Sigmoid colon (tissue), 7 donors: ENCODE results near the gene PYGM. TPM values are rescaled to one million over a fixed set of nuclear protein-coding genes. Genes with fewer than 3 reads are reported as not detected.

Source experiments
- DNase-seq: peaks from one replicate; pipeline ENCODE4 v3.0.0-alpha.2; 2019
- H3K27ac ChIP-seq, 4 donors: fragments of 200-600 bp; sonication (generic); one replicate each; pipeline ENCODE4 v1.5.1; 2016 to 2019; ENCODE audit warnings: mild to moderate bottlenecking in 1 of 4
- H3K27me3 ChIP-seq, 3 donors: fragments of 200-600 bp; sonication (generic); one replicate each; pipeline ENCODE4 v1.5.1; 2019; ENCODE audit warnings: mild to moderate bottlenecking in 1 of 3
- H3K36me3 ChIP-seq, 4 donors: fragments of 200-600 bp; sonication (generic); one replicate each; pipeline ENCODE4 v1.5.1; 2016 to 2019
- H3K4me1 ChIP-seq, 4 donors: fragments of 200-600 bp; sonication (generic); one replicate each; pipeline ENCODE4 v1.5.1; 2017 to 2019
- H3K4me3 ChIP-seq, 4 donors: fragments of 200-600 bp; sonication (generic); one replicate each; pipeline ENCODE4 v1.5.1; 2017 to 2019; ENCODE audit warnings: mild to moderate bottlenecking in 2 of 4, moderate library complexity in 1 of 4
- H3K9me3 ChIP-seq, 4 donors: fragments of 200-600 bp in 3 of 4; sonication (generic) in 3 of 4; one replicate each; pipeline versions ENCODE4 v1.5.1 to v1.6.1; 2013 to 2019
- CTCF ChIP-seq, 4 experiments: fragments of 450-650 bp in 3 of 4; fragments of 200-600 bp in 1 of 4; IDR thresholded peaks; one replicate each; pipeline ENCODE4 v1.5.1; 2016 to 2019; ENCODE audit warnings: antibody characterized with exemption in 4 of 4, mild to moderate bottlenecking in 3 of 4, moderate library complexity in 2 of 4
- EP300 ChIP-seq, 4 donors: sonication (generic); formaldehyde crosslinking; IDR thresholded peaks; one replicate each; pipeline ENCODE4 v1.6.1; 2017; ENCODE audit warnings: antibody characterized with exemption in 4 of 4
- POLR2A ChIP-seq, 2 donors: fragments of 450-650 bp; IDR thresholded peaks; one replicate each; pipeline ENCODE4 v1.6.1; 2016; ENCODE audit warnings: antibody characterized with exemption in 2 of 2, mild to moderate bottlenecking in 2 of 2, moderate library complexity in 2 of 2
- POLR2AphosphoS5 ChIP-seq, 4 donors: sonication (generic); formaldehyde crosslinking; IDR thresholded peaks; one replicate each; pipeline ENCODE4 v1.6.1; 2017; ENCODE audit warnings: antibody characterized with exemption in 4 of 4
- WGBS, 2 donors: extraction: QIAGEN DNeasy Blood & Tissue Kit; methylation state at CpG; one replicate each; pipeline ENCODE4 v1.1.7; 2013; 5-methylcytosine and 5-hydroxymethylcytosine counted together
- intact Hi-C: fragments of 100-400 bp; cut with DNase I; formaldehyde crosslinking; loops from one replicate; pipeline ENCODE4 v1.15.1; 2023
- polyA plus RNA-seq, 3 donors: library from polyadenylated mRNA; stranded (reverse); fragments of 200-250 nt; gene quantifications; one replicate each; pipeline ENCODE4 v1.2.3, GENCODE V29; 2013
- total RNA-seq, 4 donors: library from RNA; depleted of rRNA; stranded (reverse); fragments of >200 nt; gene quantifications; one replicate each; pipeline ENCODE4 v1.1.0, GENCODE V29; 2016
- donor health status: healthy with polysubstance abuse.
- donor health status: Bipolar disorder and iron deficiency.
- donor health status: healthy.

Gene PYGM
- total and polyA plus RNA-seq, 7 donors = 0.23 to 42.1 (median 10.5) TPM

GRCh38 chr11:64765851-64766665 is 6.3 kb upstream of the PYGM start:
- Histone ChIP-seq H3K27ac (peak overlapping the region; percentile 65 to 88 (median 82)), H3K27me3 (no peaks in the 10 kb centered on the region), H3K4me1 (peaks cover 0 to 62% (median 52%) of the 10 kb centered on the region in 4 donors), H3K36me3 (peaks cover 65 to 82% (median 77%) of the 10 kb centered on the region in 4 donors), H3K9me3 (no peaks in the 10 kb centered on the region), H3K4me3 (no peak overlapping the region)
- no peak for TF ChIP-seq CTCF (IDR thresholded peaks at IDR 0.05)
- TF ChIP-seq POLR2AphosphoS5 (IDR thresholded peaks at IDR 0.05) = no peak
- TF ChIP-seq EP300 (IDR thresholded peaks at IDR 0.05) = no peak
- TF ChIP-seq POLR2A (IDR thresholded peaks at IDR 0.05) = no peak
- DNase-seq = peak; percentile 63
- WGBS, 2 donors = 91 to 92% methylated on average over 42 of the region's 42 CpGs
- intact Hi-C loops = no loop called here

- TF ChIP-seq POLR2A (IDR thresholded peaks at IDR 0.05) (no peak), EP300 (IDR thresholded peaks at IDR 0.05) (no peak), CTCF (IDR thresholded peaks at IDR 0.05) (peak in 1 of 4 experiments; percentile 11), POLR2AphosphoS5 (IDR thresholded peaks at IDR 0.05) (no peak)
- no peak overlapping the region for H3K4me3 ChIP-seq
- no peaks in the 10 kb centered on the region for H3K9me3 ChIP-seq
- intact Hi-C loops = no loop called here
- peaks cover 60 to 75% (median 70%) of the 10 kb centered on the region in 4 donors for H3K36me3 ChIP-seq
- no peak for DNase-seq
- H3K4me1 ChIP-seq = peaks cover 0 to 66% (median 58%) of the 10 kb centered on the region in 4 donors
- 92% methylated on average over 30 of the region's 30 CpGs for WGBS, 2 donors
- H3K27ac ChIP-seq = peak overlapping the region; percentile 79 to 88 (median 82)
- H3K27me3 ChIP-seq = no peaks in the 10 kb centered on the region
Measured at GRCh38 chr11:64765291-64765850, 5.6 kb upstream of the PYGM start.

- Histone ChIP-seq H3K9me3 (no peaks in the 10 kb centered on the region), H3K4me3 (no peak overlapping the region), H3K27ac (peak overlapping the region; percentile 79 to 88 (median 82)), H3K36me3 (peaks cover 54 to 69% (median 64%) of the 10 kb centered on the region in 4 donors), H3K27me3 (no peaks in the 10 kb centered on the region), H3K4me1 (peaks cover 0 to 73% (median 65%) of the 10 kb centered on the region in 4 donors)
- TF ChIP-seq POLR2A (IDR thresholded peaks at IDR 0.05) (no peak), EP300 (IDR thresholded peaks at IDR 0.05) (no peak), CTCF (IDR thresholded peaks at IDR 0.05) (no peak), POLR2AphosphoS5 (IDR thresholded peaks at IDR 0.05) (no peak)
- intact Hi-C loops = loop anchor here (1.0 kb wide), 1 partner anchor 22 kb away; no protein-coding TSS in a partner anchor
- WGBS, 2 donors = 76 to 89% methylated on average over 8 of the region's 8 CpGs
- no peak for DNase-seq
Measured at GRCh38 chr11:64764753-64765152, 5.0 kb upstream of the PYGM start.

GRCh38 chr11:64764040-64764611 is 4.4 kb upstream of the PYGM start:
- H3K27me3 ChIP-seq = no peaks in the 10 kb centered on the region
- intact Hi-C loops = loop anchor here (1.0 kb wide), 1 partner anchor 22 kb away; no protein-coding TSS in a partner anchor
- 43 to 69% methylated on average over 11 of the region's 11 CpGs for WGBS, 2 donors
- H3K36me3 ChIP-seq = peaks cover 48 to 62% (median 57%) of the 10 kb centered on the region in 4 donors
- H3K4me3 ChIP-seq = no peak overlapping the region
- TF ChIP-seq EP300 (IDR thresholded peaks at IDR 0.05) (no peak), POLR2AphosphoS5 (IDR thresholded peaks at IDR 0.05) (no peak), CTCF (IDR thresholded peaks at IDR 0.05) (no peak), POLR2A (IDR thresholded peaks at IDR 0.05) (no peak)
- peaks cover 0 to 79% (median 71%) of the 10 kb centered on the region in 4 donors for H3K4me1 ChIP-seq
- H3K27ac ChIP-seq = peak overlapping the region; percentile 79 to 88 (median 82)
- no peaks in the 10 kb centered on the region for H3K9me3 ChIP-seq
- no peak for DNase-seq
